HepG2 (cell line): ENCODE data around the gene MT1HL1. TPM values are rescaled to one million over a fixed set of nuclear protein-coding genes. Genes with fewer than 3 reads are reported as not detected.

Experiments
- ATAC-seq: fragments of 200-7000 bp; cut with Tn5 transposase; 3 replicates; pipeline ENCODE4 v1.9.1; 2020; ENCODE audit warnings: mild to moderate bottlenecking, moderate library complexity
- BruUV-seq: library from RNA; stranded (reverse); fragments of 400-500 nt; replicated peaks from 2 replicates; lab custom pipeline; 2021; lab: Mats Ljungman, UMichigan
- CTCF ChIA-PET: fragments of 300-600 bp; formaldehyde crosslinking; extraction: SDS; loops from one replicate; lab custom pipeline; 2021; ENCODE audit warnings: low total read pairs, inconsistent platforms, low intra/inter-chr PET ratio; lab: Yijun Ruan, JAX
- POLR2A ChIA-PET: fragments of 350-600 bp; sonication (Branson Sonifier 250); formaldehyde crosslinking; loops from one replicate; lab custom pipeline; 2020; ENCODE audit warnings: antibody characterized with exemption, inconsistent platforms; lab: Yijun Ruan, JAX
- DNase-seq: peaks from one replicate; pipeline ENCODE4 v3.0.0-alpha.2; 2015; ENCODE audit warnings: low spot score
- FAIRE-seq: peaks from 3 replicates; lab custom pipeline; 2011; peaks lifted over from hg19 to GRCh38; lab: Jason Lieb, UNC
- H2AFZ ChIP-seq: one replicate; pipeline ENCODE4 v1.6.1; 2011; ENCODE audit warnings: low read length, inconsistent platforms
- H3K27ac ChIP-seq: fragments of 300-600 bp; 3 replicates; pipeline ENCODE4 v1.8.0; 2011; ENCODE audit warnings: mixed run types, mild to moderate bottlenecking, mixed read lengths, low read length, inconsistent platforms; ENCODE audit not compliant: insufficient read depth; ENCODE audit errors: extremely low read length
- H3K27me3 ChIP-seq, 2 experiments: fragments of 200-600 bp in 1 of 2; 2 replicates in 1 of 2; 3 replicates in 1 of 2; pipeline versions ENCODE4 v1.6.0 to v1.8.0; 2011; ENCODE audit warnings: low read length in 2 of 2, mild to moderate bottlenecking in 2 of 2, moderate library complexity in 2 of 2, inconsistent platforms in 1 of 2; ENCODE audit not compliant: insufficient read depth in 2 of 2, control insufficient read depth in 1 of 2
- H3K36me3 ChIP-seq, 2 experiments: fragments of 200-600 bp in 1 of 2; replicated peaks in 1 of 2; 2 replicates in 1 of 2; 3 replicates in 1 of 2; pipeline versions ENCODE4 v1.5.1 to v1.8.0; 2011; ENCODE audit warnings: low read length in 2 of 2, inconsistent platforms in 1 of 2; ENCODE audit not compliant: insufficient read depth in 2 of 2, control insufficient read depth in 1 of 2
- H3K4me1 ChIP-seq: 2 replicates; pipeline ENCODE4 v1.5.1; 2012; ENCODE audit warnings: low read length, inconsistent platforms; ENCODE audit not compliant: insufficient read depth
- H3K4me2 ChIP-seq: 2 replicates; pipeline ENCODE4 v1.6.0; 2011; ENCODE audit warnings: low read depth, low read length, inconsistent platforms
- H3K4me3 ChIP-seq, 3 experiments: fragments of 200-600 bp in 1 of 3; sonication (generic), shearing (Covaris generic) in 1 of 3; replicated peaks in 1 of 3; 2 replicates each; pipeline ENCODE4 v1.5.1; 2011 to 2016; ENCODE audit warnings: low read length in 3 of 3, inconsistent platforms in 2 of 3, low read depth in 2 of 3, mild to moderate bottlenecking in 2 of 3, control low read depth in 1 of 3, mixed read lengths in 1 of 3; ENCODE audit not compliant: insufficient read depth in 1 of 3
- H3K79me2 ChIP-seq: one replicate; pipeline ENCODE4 v1.6.1; 2011; ENCODE audit warnings: low read length, inconsistent platforms; ENCODE audit not compliant: insufficient read depth
- H3K9ac ChIP-seq: 2 replicates; pipeline ENCODE4 v1.6.0; 2011; ENCODE audit warnings: mild to moderate bottlenecking, low read depth, low read length, inconsistent platforms; ENCODE audit not compliant: insufficient read depth
- H3K9me3 ChIP-seq: 2 replicates; pipeline ENCODE4 v1.5.1; 2012; ENCODE audit warnings: mild to moderate bottlenecking, low read length
- H4K20me1 ChIP-seq: 2 replicates; pipeline ENCODE4 v1.6.0; 2011; ENCODE audit warnings: inconsistent platforms, mild to moderate bottlenecking, low read length, moderate library complexity; ENCODE audit not compliant: insufficient read depth
- CENPX ChIP-seq: sonication (generic); formaldehyde crosslinking; IDR thresholded peaks from 2 replicates; pipeline ENCODE4 v1.9.0; 2021; ENCODE audit warnings: mild to moderate bottlenecking, missing genetic modification reagents, moderate library complexity
- MAF1 ChIP-seq: sonication (generic); formaldehyde crosslinking; IDR thresholded peaks from 2 replicates; pipeline ENCODE4 v1.5.0; 2020; ENCODE audit warnings: missing genetic modification reagents, borderline replicate concordance
- MIER3 ChIP-seq: IDR thresholded peaks from 2 replicates; pipeline ENCODE4 v1.6.1; 2016; ENCODE audit warnings: missing compliant biosample characterization, borderline replicate concordance
- NBN ChIP-seq: fragments of 450-650 bp; conservative IDR thresholded peaks from 2 replicates; pipeline ENCODE4 v1.6.1; 2017
- NR0B2 ChIP-seq: sonication (generic); formaldehyde crosslinking; IDR thresholded peaks from 2 replicates; pipeline ENCODE4 v1.4.0; 2020; ENCODE audit warnings: mild to moderate bottlenecking, missing genetic modification reagents
- STAT5B ChIP-seq: sonication (generic); formaldehyde crosslinking; IDR thresholded peaks from 2 replicates; pipeline ENCODE4 v1.4.0; 2020; ENCODE audit warnings: missing genetic modification reagents
- TCF7L2 ChIP-seq: IDR thresholded peaks from 2 replicates; pipeline ENCODE4 v1.6.1; 2011; ENCODE audit warnings: mild to moderate bottlenecking, low read depth, low read length, moderate library complexity
- ZNF207 ChIP-seq: fragments of 450-650 bp; IDR thresholded peaks from 2 replicates; pipeline ENCODE4 v1.6.1; 2016; ENCODE audit warnings: antibody characterized with exemption, borderline replicate concordance
- ZNF839 ChIP-seq: sonication (generic); formaldehyde crosslinking; IDR thresholded peaks from 2 replicates; pipeline ENCODE4 v1.4.0; 2020; ENCODE audit warnings: missing genetic modification reagents, mild to moderate bottlenecking, borderline replicate concordance
- ZNF841 ChIP-seq: sonication (generic); formaldehyde crosslinking; IDR thresholded peaks from 2 replicates; pipeline ENCODE4 v1.8.1; 2023; ENCODE audit warnings: missing genetic modification reagents, borderline replicate concordance
- WGBS: methylation state at CpG from one replicate; pipeline ENCODE4 v1.1.6; 2017; ENCODE audit warnings: low lambda C conversion rate; 5-methylcytosine and 5-hydroxymethylcytosine counted together
- in situ Hi-C: cut with HindIII; loops from 2 replicates; pipeline ENCODE4 v1.10.0; 2017; ENCODE audit warnings: low pct_unique_long_range_greater_than_20kb; ENCODE audit not compliant: extremely low pct_ligation_motif_present
- intact Hi-C: fragments of 100-400 bp; cut with micrococcal nuclease; formaldehyde crosslinking; loops from one replicate; pipeline ENCODE4 v1.10.0; 2022; ENCODE audit not compliant: unreplicated experiment
- polyA plus RNA-seq, 8 experiments: library from polyadenylated mRNA; depleted of rRNA in 3 of 8; stranded (reverse) in 7 of 8; unstranded in 1 of 8; fragments of >200 nt; fragmentation: Illumina TruSeq in 4 of 8; extraction: Trizol in 4 of 8; gene quantifications; 2 replicates each; pipeline versions ENCODE4 v1.2.1 to v1.2.3, GENCODE V29; 2011 to 2016; ENCODE audit warnings: low read depth in 4 of 8, missing spikeins in 1 of 8, mixed read lengths in 1 of 8; ENCODE audit not compliant: insufficient read depth in 1 of 8
- total RNA-seq, 5 experiments: library from RNA; depleted of rRNA; stranded (reverse); fragments of >200 nt; fragmentation: Illumina TruSeq; extraction: Trizol; gene quantifications; 2 replicates each; pipeline ENCODE4 v1.2.3, GENCODE V29; 2016; ENCODE audit warnings: low read depth in 1 of 5
- TF ChIP-seq, protein P1 (sequence below): IDR thresholded peaks from 2 replicates; pipeline ENCODE4 v1.6.1; 2016
- TF ChIP-seq, protein P2 (sequence below): sonication (generic); formaldehyde crosslinking; IDR thresholded peaks from 2 replicates; pipeline ENCODE4 v1.4.0; 2020; ENCODE audit warnings: missing genetic modification reagents
- TF ChIP-seq, protein P3 (sequence below): sonication (generic); formaldehyde crosslinking; IDR thresholded peaks from 2 replicates; pipeline ENCODE4 v1.4.0; 2020; ENCODE audit warnings: missing genetic modification reagents, borderline replicate concordance

MT1HL1 gene
- total and polyA plus RNA-seq, 2 of the 13 experiments (the other 11 are each of a cell fraction or from before 2014, with no cell fraction given), result not detected

- TF ChIP-seq, protein P1, sequence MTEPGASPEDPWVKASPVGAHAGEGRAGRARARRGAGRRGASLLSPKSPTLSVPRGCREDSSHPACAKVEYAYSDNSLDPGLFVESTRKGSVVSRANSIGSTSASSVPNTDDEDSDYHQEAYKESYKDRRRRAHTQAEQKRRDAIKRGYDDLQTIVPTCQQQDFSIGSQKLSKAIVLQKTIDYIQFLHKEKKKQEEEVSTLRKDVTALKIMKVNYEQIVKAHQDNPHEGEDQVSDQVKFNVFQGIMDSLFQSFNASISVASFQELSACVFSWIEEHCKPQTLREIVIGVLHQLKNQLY, result no peak
Observed at GRCh38 chr1:237033061-237033460, 28.8 kb upstream of the MT1HL1 start (continued).

- no peak overlapping the region for H3K27ac ChIP-seq
- no peaks in the 10 kb centered on the region for H3K36me3 ChIP-seq
- ChIA-PET CTCF (no interaction called here), POLR2A (no interaction called here)
- no peak overlapping the region for H3K4me2 ChIP-seq
- no peak for ATAC-seq
- H3K9ac ChIP-seq, result no peak overlapping the region
- intact Hi-C loops, result no loop called here
- H3K79me2 ChIP-seq, result no peaks in the 10 kb centered on the region
- H3K9me3 ChIP-seq, result no peaks in the 10 kb centered on the region
- TF ChIP-seq CENPX (no peak), NR0B2 (no peak), NBN (no peak), ZNF839 (no peak)
- no peak overlapping the region for H2AFZ ChIP-seq
- 25% methylated on average over 5 of the region's 7 CpGs for WGBS
- no peak for FAIRE-seq
- DNase-seq, result no peak
- H3K27me3 ChIP-seq, result peaks cover 0 to 8% of the 10 kb centered on the region in 2 experiments; a peak in 1 of 5 replicates
- in situ Hi-C loops, result no loop called here
- H3K4me1 ChIP-seq, result no peaks in the 10 kb centered on the region
- no TSS peak for BruUV-seq
- H4K20me1 ChIP-seq, result no peaks in the 10 kb centered on the region
- no peak overlapping the region for H3K4me3 ChIP-seq
Observed at GRCh38 chr1:237032029-237032428, 27.8 kb upstream of the MT1HL1 start.

DNA sequence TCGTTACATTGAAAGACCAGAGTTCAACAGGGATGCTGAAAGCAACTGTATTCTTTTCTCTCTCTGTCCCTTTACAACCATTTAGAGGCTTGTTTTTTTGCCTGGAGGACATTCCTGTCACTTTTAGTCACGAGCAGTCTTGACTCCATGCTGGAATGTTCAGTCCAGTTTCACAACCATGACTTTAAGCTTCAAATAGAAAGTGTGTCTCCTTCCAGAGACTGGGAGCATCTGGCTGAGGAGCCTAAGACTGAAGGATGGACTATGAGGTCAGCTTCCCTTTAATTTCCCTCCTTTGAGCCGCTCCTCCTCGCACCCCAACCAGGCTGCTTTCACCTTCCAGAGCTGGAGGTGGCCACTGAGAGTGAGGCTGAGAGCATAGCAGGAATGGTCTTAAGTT, 27.2 kb upstream of the MT1HL1 start:
- H3K36me3 ChIP-seq, result no peaks in the 10 kb centered on the region
- H3K4me2 ChIP-seq, result no peak overlapping the region
- ChIA-PET CTCF (no interaction called here), POLR2A (no interaction called here)
- no peak overlapping the region for H3K4me3 ChIP-seq
- no peaks in the 10 kb centered on the region for H3K4me1 ChIP-seq
- no peak for FAIRE-seq
- no peak overlapping the region for H2AFZ ChIP-seq
- in situ Hi-C loops (no loop called here), intact Hi-C loops (no loop called here)
- peaks cover 0 to 8% of the 10 kb centered on the region in 2 experiments; a peak in 1 of 5 replicates for H3K27me3 ChIP-seq
- no peaks in the 10 kb centered on the region for H4K20me1 ChIP-seq
- no TSS peak for BruUV-seq
- H3K79me2 ChIP-seq, result no peaks in the 10 kb centered on the region
- H3K27ac ChIP-seq, result no peak overlapping the region
- H3K9me3 ChIP-seq, result no peaks in the 10 kb centered on the region
- ATAC-seq, result no peak
- 15% methylated on average over 4 of the region's 4 CpGs for WGBS
- no peak overlapping the region for H3K9ac ChIP-seq
- DNase-seq, result no peak
- TF ChIP-seq ZNF841 (CRISPR knock-in tag) (no peak), ZNF207 (no peak), TCF7L2 (no peak), MIER3 (CRISPR knock-in tag) (no peak), STAT5B (CRISPR knock-in tag) (no peak), MAF1 (no peak)
- TF ChIP-seq, protein P2, sequence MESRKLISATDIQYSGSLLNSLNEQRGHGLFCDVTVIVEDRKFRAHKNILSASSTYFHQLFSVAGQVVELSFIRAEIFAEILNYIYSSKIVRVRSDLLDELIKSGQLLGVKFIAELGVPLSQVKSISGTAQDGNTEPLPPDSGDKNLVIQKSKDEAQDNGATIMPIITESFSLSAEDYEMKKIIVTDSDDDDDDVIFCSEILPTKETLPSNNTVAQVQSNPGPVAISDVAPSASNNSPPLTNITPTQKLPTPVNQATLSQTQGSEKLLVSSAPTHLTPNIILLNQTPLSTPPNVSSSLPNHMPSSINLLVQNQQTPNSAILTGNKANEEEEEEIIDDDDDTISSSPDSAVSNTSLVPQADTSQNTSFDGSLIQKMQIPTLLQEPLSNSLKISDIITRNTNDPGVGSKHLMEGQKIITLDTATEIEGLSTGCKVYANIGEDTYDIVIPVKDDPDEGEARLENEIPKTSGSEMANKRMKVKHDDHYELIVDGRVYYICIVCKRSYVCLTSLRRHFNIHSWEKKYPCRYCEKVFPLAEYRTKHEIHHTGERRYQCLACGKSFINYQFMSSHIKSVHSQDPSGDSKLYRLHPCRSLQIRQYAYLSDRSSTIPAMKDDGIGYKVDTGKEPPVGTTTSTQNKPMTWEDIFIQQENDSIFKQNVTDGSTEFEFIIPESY, result no peak
- TF ChIP-seq, protein P3, sequence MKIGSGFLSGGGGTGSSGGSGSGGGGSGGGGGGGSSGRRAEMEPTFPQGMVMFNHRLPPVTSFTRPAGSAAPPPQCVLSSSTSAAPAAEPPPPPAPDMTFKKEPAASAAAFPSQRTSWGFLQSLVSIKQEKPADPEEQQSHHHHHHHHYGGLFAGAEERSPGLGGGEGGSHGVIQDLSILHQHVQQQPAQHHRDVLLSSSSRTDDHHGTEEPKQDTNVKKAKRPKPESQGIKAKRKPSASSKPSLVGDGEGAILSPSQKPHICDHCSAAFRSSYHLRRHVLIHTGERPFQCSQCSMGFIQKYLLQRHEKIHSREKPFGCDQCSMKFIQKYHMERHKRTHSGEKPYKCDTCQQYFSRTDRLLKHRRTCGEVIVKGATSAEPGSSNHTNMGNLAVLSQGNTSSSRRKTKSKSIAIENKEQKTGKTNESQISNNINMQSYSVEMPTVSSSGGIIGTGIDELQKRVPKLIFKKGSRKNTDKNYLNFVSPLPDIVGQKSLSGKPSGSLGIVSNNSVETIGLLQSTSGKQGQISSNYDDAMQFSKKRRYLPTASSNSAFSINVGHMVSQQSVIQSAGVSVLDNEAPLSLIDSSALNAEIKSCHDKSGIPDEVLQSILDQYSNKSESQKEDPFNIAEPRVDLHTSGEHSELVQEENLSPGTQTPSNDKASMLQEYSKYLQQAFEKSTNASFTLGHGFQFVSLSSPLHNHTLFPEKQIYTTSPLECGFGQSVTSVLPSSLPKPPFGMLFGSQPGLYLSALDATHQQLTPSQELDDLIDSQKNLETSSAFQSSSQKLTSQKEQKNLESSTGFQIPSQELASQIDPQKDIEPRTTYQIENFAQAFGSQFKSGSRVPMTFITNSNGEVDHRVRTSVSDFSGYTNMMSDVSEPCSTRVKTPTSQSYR (CRISPR knock-in tag), result no peak
